Astrocyte (in vitro differentiated cells and primary cell): Measurements from ENCODE around the gene IP6K3. TPM values are rescaled to one million over a fixed set of nuclear protein-coding genes. Genes with fewer than 3 reads are reported as not detected.
A peak's percentile ranks its signal among the peaks of the same experiment; 100 is the strongest.

Source experiments
- DNase-seq: peaks from one replicate; pipeline ENCODE4 v3.0.0-alpha.2; 2010; ENCODE audit warnings: low read depth
- FAIRE-seq: peaks from 2 replicates; lab custom pipeline; 2011; peaks lifted over from hg19 to GRCh38; lab: Jason Lieb, UNC
- H2AFZ ChIP-seq: 2 replicates; pipeline ENCODE4 v1.6.0; 2012; ENCODE audit warnings: low read depth, low read length, inconsistent platforms
- H3K27ac ChIP-seq: 2 replicates; pipeline ENCODE4 v1.5.1; 2011; ENCODE audit warnings: low read depth, low read length, inconsistent platforms
- H3K27me3 ChIP-seq: 2 replicates; pipeline ENCODE4 v1.6.0; 2011; ENCODE audit warnings: low read length, inconsistent platforms; ENCODE audit not compliant: insufficient read depth
- H3K36me3 ChIP-seq: 2 replicates; pipeline ENCODE4 v1.5.1; 2011; ENCODE audit warnings: low read length, inconsistent platforms; ENCODE audit not compliant: insufficient read depth
- H3K4me1 ChIP-seq: 2 replicates; pipeline ENCODE4 v1.5.1; 2011; ENCODE audit warnings: low read length, inconsistent platforms; ENCODE audit not compliant: insufficient read depth
- H3K4me2 ChIP-seq: 2 replicates; pipeline ENCODE4 v1.6.0; 2012; ENCODE audit warnings: low read length, inconsistent platforms
- H3K4me3 ChIP-seq: 2 replicates; pipeline ENCODE4 v1.5.1; 2011; ENCODE audit warnings: low read depth, mild to moderate bottlenecking, low read length, inconsistent platforms; ENCODE audit not compliant: insufficient read depth
- H3K79me2 ChIP-seq: 2 replicates; pipeline ENCODE4 v1.6.0; 2012; ENCODE audit warnings: mild to moderate bottlenecking, low read length, inconsistent platforms; ENCODE audit not compliant: insufficient read depth
- H3K9ac ChIP-seq: 2 replicates; pipeline ENCODE4 v1.6.0; 2012; ENCODE audit warnings: mild to moderate bottlenecking, low read length, inconsistent platforms
- H3K9me3 ChIP-seq: 2 replicates; pipeline ENCODE4 v1.5.1; 2012; ENCODE audit warnings: low read depth, mild to moderate bottlenecking, low read length, inconsistent platforms; ENCODE audit not compliant: insufficient read depth
- H4K20me1 ChIP-seq: 2 replicates; pipeline ENCODE4 v1.6.0; 2012; ENCODE audit warnings: low read length, inconsistent platforms; ENCODE audit not compliant: insufficient read depth
- H3K27ac Mint-ChIP-seq: one replicate; pipeline ENCODE4 v1.8.0; 2021; ENCODE audit warnings: mild to moderate bottlenecking, mixed read lengths; ENCODE audit not compliant: unreplicated experiment
- H3K27me3 Mint-ChIP-seq: one replicate; pipeline ENCODE4 v1.8.0; 2021; ENCODE audit warnings: low read depth, mixed read lengths; ENCODE audit not compliant: unreplicated experiment
- H3K36me3 Mint-ChIP-seq: one replicate; pipeline ENCODE4 v1.8.0; 2021; ENCODE audit warnings: low read depth, mixed read lengths; ENCODE audit not compliant: unreplicated experiment
- H3K4me1 Mint-ChIP-seq: one replicate; pipeline ENCODE4 v1.8.0; 2021; ENCODE audit warnings: low read depth, mixed read lengths; ENCODE audit not compliant: unreplicated experiment
- H3K4me3 Mint-ChIP-seq: one replicate; pipeline ENCODE4 v1.8.0; 2021; ENCODE audit warnings: mild to moderate bottlenecking, moderate library complexity, mixed read lengths; ENCODE audit not compliant: unreplicated experiment
- H3K9me3 Mint-ChIP-seq: one replicate; pipeline ENCODE4 v1.8.0; 2021; ENCODE audit warnings: mild to moderate bottlenecking, mixed read lengths; ENCODE audit not compliant: unreplicated experiment
- EZH2 ChIP-seq: IDR thresholded peaks from 2 replicates; pipeline ENCODE4 v1.6.1; 2012; ENCODE audit warnings: mild to moderate bottlenecking, low read length, inconsistent platforms; ENCODE audit not compliant: insufficient read depth
- total RNA-seq: library from RNA; stranded (reverse); gene quantifications from 2 replicates; pipeline ENCODE4 v1.2.1, GENCODE V29; 2021
- TF ChIP-seq, protein P1 (sequence below): IDR thresholded peaks from 2 replicates; pipeline ENCODE4 v1.5.1; 2011; ENCODE audit warnings: low read depth, mild to moderate bottlenecking, inconsistent platforms, low read length, moderate library complexity; ENCODE audit not compliant: insufficient read depth

IP6K3 gene
- total RNA-seq, 1 donor from 2014 or later = 4.6 TPM

DNA sequence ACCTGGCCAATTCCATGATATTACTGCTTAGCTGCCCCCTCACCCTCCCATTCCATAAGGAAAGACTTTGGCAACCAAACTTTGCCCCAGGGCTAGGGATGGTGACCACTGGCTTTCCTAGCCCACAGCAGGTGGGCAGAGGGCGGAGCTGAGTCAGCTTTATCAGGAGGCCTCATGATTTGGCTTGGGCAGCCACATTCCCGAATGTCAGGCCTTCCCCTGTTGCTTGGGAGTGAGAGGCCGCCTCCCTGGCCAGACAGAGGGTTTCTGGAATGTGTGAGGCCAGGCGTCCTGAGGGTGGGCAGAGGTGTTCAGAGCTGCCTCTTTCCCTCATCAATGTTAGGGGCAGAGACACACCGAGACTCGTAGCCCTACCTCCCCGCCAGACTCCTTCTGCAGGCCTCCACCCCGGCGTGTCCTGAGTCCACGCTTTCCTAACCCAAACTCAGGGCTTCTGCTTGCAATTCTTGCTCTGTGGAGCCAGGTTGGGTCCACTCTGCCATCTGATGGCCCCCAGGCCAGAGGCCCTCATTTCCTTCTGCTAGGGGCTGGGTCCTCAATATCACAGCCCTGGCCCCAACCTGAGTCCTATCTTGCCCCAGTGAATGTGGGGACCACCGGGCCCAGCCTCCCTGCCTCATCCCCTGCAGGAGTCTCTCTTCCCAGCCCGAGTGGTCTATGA lies 54.5 kb downstream of the IP6K3 start:
- no peak overlapping the region for H2AFZ ChIP-seq
- H3K9me3 Mint-ChIP-seq = no peaks in the 10 kb centered on the region

DNA sequence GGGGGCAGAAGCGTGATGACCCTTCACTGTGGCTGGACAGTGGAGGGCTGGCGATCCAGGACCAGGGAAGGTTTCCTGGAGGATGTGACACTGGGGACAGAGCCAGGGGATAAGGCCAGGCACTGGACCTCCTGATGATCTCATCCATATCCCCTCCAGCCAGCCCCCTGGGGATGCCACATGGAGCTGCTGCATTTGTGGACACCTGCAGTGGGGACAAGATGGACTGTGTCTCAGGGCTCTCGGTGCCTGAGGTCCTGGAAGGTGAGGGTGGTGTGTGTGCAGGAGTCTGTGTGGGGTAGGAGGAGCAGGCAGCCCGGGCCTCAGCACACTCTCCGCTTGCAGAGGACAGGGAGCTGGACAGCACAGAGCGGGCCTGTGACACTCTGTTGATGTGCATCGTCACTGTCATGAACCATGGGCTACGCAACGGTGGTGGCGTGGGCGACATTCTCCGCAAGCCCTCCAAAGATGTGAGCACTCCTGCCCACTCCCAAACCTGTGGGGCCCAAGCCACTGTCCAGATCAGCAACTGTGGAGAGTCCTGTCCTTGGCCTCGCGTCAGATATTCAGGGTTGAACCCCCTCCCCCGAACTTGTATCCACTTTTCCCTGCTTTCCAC lies 55.1 kb downstream of the IP6K3 start:
- Histone ChIP-seq H3K4me1 (peaks cover 38% of the 10 kb centered on the region), H3K9me3 (no peaks in the 10 kb centered on the region), H2AFZ (no peak overlapping the region), H3K4me3 (no peak overlapping the region), H3K79me2 (no peaks in the 10 kb centered on the region), H4K20me1 (no peaks in the 10 kb centered on the region), H3K27ac (no peak overlapping the region), H3K36me3 (no peaks in the 10 kb centered on the region), H3K9ac (no peak overlapping the region), H3K27me3 (no peaks in the 10 kb centered on the region), H3K4me2 (peak overlapping the region; percentile 25)
- Mint-ChIP-seq H3K9me3 (no peaks in the 10 kb centered on the region), H3K4me1 (peaks cover 18% of the 10 kb centered on the region), H3K27ac (no peak overlapping the region), H3K27me3 (no peaks in the 10 kb centered on the region), H3K4me3 (no peak overlapping the region), H3K36me3 (peaks cover 22% of the 10 kb centered on the region)
- no peak for TF ChIP-seq EZH2
- TF ChIP-seq, protein P1, sequence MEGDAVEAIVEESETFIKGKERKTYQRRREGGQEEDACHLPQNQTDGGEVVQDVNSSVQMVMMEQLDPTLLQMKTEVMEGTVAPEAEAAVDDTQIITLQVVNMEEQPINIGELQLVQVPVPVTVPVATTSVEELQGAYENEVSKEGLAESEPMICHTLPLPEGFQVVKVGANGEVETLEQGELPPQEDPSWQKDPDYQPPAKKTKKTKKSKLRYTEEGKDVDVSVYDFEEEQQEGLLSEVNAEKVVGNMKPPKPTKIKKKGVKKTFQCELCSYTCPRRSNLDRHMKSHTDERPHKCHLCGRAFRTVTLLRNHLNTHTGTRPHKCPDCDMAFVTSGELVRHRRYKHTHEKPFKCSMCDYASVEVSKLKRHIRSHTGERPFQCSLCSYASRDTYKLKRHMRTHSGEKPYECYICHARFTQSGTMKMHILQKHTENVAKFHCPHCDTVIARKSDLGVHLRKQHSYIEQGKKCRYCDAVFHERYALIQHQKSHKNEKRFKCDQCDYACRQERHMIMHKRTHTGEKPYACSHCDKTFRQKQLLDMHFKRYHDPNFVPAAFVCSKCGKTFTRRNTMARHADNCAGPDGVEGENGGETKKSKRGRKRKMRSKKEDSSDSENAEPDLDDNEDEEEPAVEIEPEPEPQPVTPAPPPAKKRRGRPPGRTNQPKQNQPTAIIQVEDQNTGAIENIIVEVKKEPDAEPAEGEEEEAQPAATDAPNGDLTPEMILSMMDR = no peak
- DNase-seq (no peak), FAIRE-seq (no peak)

More for the DNA sequence above, 54.5 kb downstream of the IP6K3 start:
- Mint-ChIP-seq H3K27ac (no peak overlapping the region), H3K4me3 (no peak overlapping the region), H3K27me3 (no peaks in the 10 kb centered on the region), H3K4me1 (peaks cover 18% of the 10 kb centered on the region), H3K36me3 (peaks cover 19% of the 10 kb centered on the region)
- Histone ChIP-seq H3K4me2 (peak overlapping the region; percentile 25), H3K9me3 (no peaks in the 10 kb centered on the region), H3K4me3 (no peak overlapping the region), H3K9ac (no peak overlapping the region), H3K27ac (no peak overlapping the region), H3K79me2 (no peaks in the 10 kb centered on the region), H3K36me3 (no peaks in the 10 kb centered on the region), H3K4me1 (peaks cover 45% of the 10 kb centered on the region), H4K20me1 (peaks cover under 1% of the 10 kb centered on the region), H3K27me3 (no peaks in the 10 kb centered on the region)
- DNase-seq (peak; percentile 46), FAIRE-seq (no peak)
- TF ChIP-seq EZH2 = no peak
- TF ChIP-seq, protein P1 = no peak

DNA sequence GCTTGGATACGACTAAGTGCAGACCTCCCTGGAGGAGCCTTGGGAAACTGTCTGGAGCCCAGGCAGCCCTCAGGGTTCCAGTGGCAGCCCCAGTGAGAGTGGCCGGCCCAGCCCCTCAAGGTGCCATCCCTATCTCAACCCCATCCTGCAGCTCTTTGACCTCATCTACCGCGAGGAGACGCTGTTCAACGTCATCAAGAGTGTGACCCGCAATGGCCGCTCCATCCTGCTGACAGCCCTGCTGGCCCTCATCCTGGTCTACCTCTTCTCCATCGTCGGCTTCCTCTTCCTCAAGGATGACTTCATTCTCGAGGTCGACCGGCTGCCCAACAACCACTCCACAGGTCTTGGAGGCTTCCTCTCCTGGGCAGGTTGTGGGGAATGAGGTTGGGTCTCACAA lies 55.9 kb downstream of the IP6K3 start:
- H3K9ac ChIP-seq = no peak overlapping the region
- no peaks in the 10 kb centered on the region for H3K9me3 ChIP-seq
- Mint-ChIP-seq H3K4me3 (no peak overlapping the region), H3K9me3 (no peaks in the 10 kb centered on the region), H3K4me1 (peaks cover 18% of the 10 kb centered on the region), H3K27me3 (no peaks in the 10 kb centered on the region), H3K27ac (no peak overlapping the region), H3K36me3 (peaks cover 25% of the 10 kb centered on the region)
- H3K36me3 ChIP-seq = no peaks in the 10 kb centered on the region
- DNase-seq (no peak), FAIRE-seq (no peak)
- H2AFZ ChIP-seq = no peak overlapping the region
- TF ChIP-seq EZH2 = no peak
- TF ChIP-seq, protein P1 = no peak
- H3K4me2 ChIP-seq = no peak overlapping the region
- H3K27ac ChIP-seq = no peak overlapping the region
- H3K27me3 ChIP-seq = no peaks in the 10 kb centered on the region
- H3K79me2 ChIP-seq = no peaks in the 10 kb centered on the region
- no peaks in the 10 kb centered on the region for H4K20me1 ChIP-seq
- no peak overlapping the region for H3K4me3 ChIP-seq
- H3K4me1 ChIP-seq = peaks cover 36% of the 10 kb centered on the region
